Neutrophil (primary cell): ENCODE measurements around the gene MYO3B.

Source experiments
- H3K27ac ChIP-seq: fragments of 200-600 bp; sonication (generic); 2 replicates; pipeline ENCODE4 v1.5.1; 2016; ENCODE audit warnings: mild to moderate bottlenecking, moderate library complexity
- H3K27me3 ChIP-seq: fragments of 200-600 bp; sonication (generic); 2 replicates; pipeline ENCODE4 v1.6.0; 2016; ENCODE audit warnings: mild to moderate bottlenecking
- H3K36me3 ChIP-seq: fragments of 200-600 bp; sonication (generic); 2 replicates; pipeline ENCODE4 v1.5.1; 2017
- H3K4me1 ChIP-seq, 2 experiments: fragments of 200-600 bp in 1 of 2; sonication (generic) in 1 of 2; 1 replicate in 1 of 2; 2 replicates in 1 of 2; pipeline versions ENCODE4 v1.5.1 to v1.6.1; 2013 to 2016; ENCODE audit warnings: low read depth in 1 of 2, low read length in 1 of 2, mild to moderate bottlenecking in 1 of 2, moderate library complexity in 1 of 2; ENCODE audit not compliant: control insufficient read depth in 1 of 2, insufficient read depth in 1 of 2
- H3K4me3 ChIP-seq, 2 experiments: fragments of 200-600 bp in 1 of 2; sonication (generic) in 1 of 2; 1 replicate in 1 of 2; 2 replicates in 1 of 2; pipeline ENCODE4 v1.5.1; 2013 to 2016; ENCODE audit warnings: low read depth in 1 of 2, low read length in 1 of 2, mild to moderate bottlenecking in 1 of 2, moderate library complexity in 1 of 2
- H3K9me3 ChIP-seq: fragments of 200-600 bp; sonication (generic); 2 replicates; pipeline ENCODE4 v1.5.1; 2016
- CTCF ChIP-seq: fragments of 200-600 bp; sonication (generic); IDR thresholded peaks from 2 replicates; pipeline ENCODE4 v1.5.1; 2016; ENCODE audit warnings: antibody characterized with exemption

The MYO3B gene

GRCh38 chr2:170587117-170587516, 409.2 kb downstream of the MYO3B start:
- Histone ChIP-seq H3K27ac (no peak overlapping the region), H3K36me3 (no peaks in the 10 kb centered on the region), H3K4me3 (no peak overlapping the region), H3K27me3 (peaks cover 3% of the 10 kb centered on the region), H3K9me3 (no peaks in the 10 kb centered on the region), H3K4me1 (no peaks in the 10 kb centered on the region)
- TF ChIP-seq CTCF: no peak

- H3K27me3 ChIP-seq: peaks cover 3% of the 10 kb centered on the region
- no peak overlapping the region for H3K4me3 ChIP-seq
- no peaks in the 10 kb centered on the region for H3K9me3 ChIP-seq
- H3K36me3 ChIP-seq: no peaks in the 10 kb centered on the region
- no peak overlapping the region for H3K27ac ChIP-seq
- H3K4me1 ChIP-seq: no peaks in the 10 kb centered on the region
- TF ChIP-seq CTCF: no peak
Observed at GRCh38 chr2:170587922-170588321, 410.0 kb downstream of the MYO3B start.

GRCh38 chr2:170588729-170589128, 410.8 kb downstream of the MYO3B start:
- Histone ChIP-seq H3K36me3 (no peaks in the 10 kb centered on the region), H3K27ac (no peak overlapping the region)

GRCh38 chr2:170596576-170596975, 418.6 kb downstream of the MYO3B start:
- no peaks in the 10 kb centered on the region for H3K4me1 ChIP-seq
- no peak overlapping the region for H3K4me3 ChIP-seq
- no peaks in the 10 kb centered on the region for H3K36me3 ChIP-seq
- H3K9me3 ChIP-seq: no peaks in the 10 kb centered on the region
- no peaks in the 10 kb centered on the region for H3K27me3 ChIP-seq
- H3K27ac ChIP-seq: no peak overlapping the region
- no peak for TF ChIP-seq CTCF

More at GRCh38 chr2:170588729-170589128, 410.8 kb downstream of the MYO3B start:
- Histone ChIP-seq H3K4me1 (no peaks in the 10 kb centered on the region), H3K27me3 (peaks cover 3% of the 10 kb centered on the region), H3K9me3 (no peaks in the 10 kb centered on the region), H3K4me3 (no peak overlapping the region)
- TF ChIP-seq CTCF: no peak

GRCh38 chr2:170598067-170598395, 420.1 kb downstream of the MYO3B start:
- Histone ChIP-seq H3K36me3 (no peaks in the 10 kb centered on the region), H3K9me3 (no peaks in the 10 kb centered on the region), H3K4me3 (no peak overlapping the region), H3K4me1 (no peaks in the 10 kb centered on the region), H3K27me3 (no peaks in the 10 kb centered on the region), H3K27ac (no peak overlapping the region)
- TF ChIP-seq CTCF: no peak

- Histone ChIP-seq H3K27ac (no peak overlapping the region), H3K4me1 (no peaks in the 10 kb centered on the region), H3K27me3 (peaks cover 5% of the 10 kb centered on the region), H3K4me3 (no peak overlapping the region), H3K9me3 (no peaks in the 10 kb centered on the region), H3K36me3 (no peaks in the 10 kb centered on the region)
- TF ChIP-seq CTCF: no peak
Observed at GRCh38 chr2:170601489-170601888, 423.5 kb downstream of the MYO3B start.
